Spleen (tissue), 7 donors: ENCODE results near the gene PITPNM1.

Source experiments
- POLR2A ChIP-seq, 3 donors: fragments of 450-650 bp; IDR thresholded peaks; one replicate each; pipeline ENCODE4 v1.5.1; 2017; ENCODE audit warnings: antibody characterized with exemption in 3 of 3, mild to moderate bottlenecking in 1 of 3
- POLR2AphosphoS5 ChIP-seq, 3 donors: sonication (generic); formaldehyde crosslinking; IDR thresholded peaks; one replicate each; pipeline ENCODE4 v1.5.1; 2017; ENCODE audit warnings: antibody characterized with exemption in 3 of 3
- TF ChIP-seq, protein P1 (sequence below), 11 experiments: fragments of 200-600 bp in 7 of 11; fragments of 450-650 bp in 4 of 11; sonication (generic) in 4 of 11; IDR thresholded peaks in 8 of 11; conservative IDR thresholded peaks in 3 of 11; 1 replicate in 7 of 11; 2 replicates in 4 of 11; pipeline versions ENCODE4 v1.4.0 to v1.8.0; 2016 to 2021; ENCODE audit warnings: antibody characterized with exemption in 11 of 11, inconsistent platforms in 4 of 11, mild to moderate bottlenecking in 1 of 11
- donor health status: DM: no; HTN: no; CAD: no; lungs with moderate emphysema.
- donor health status: DM: no; HTN: no; CAD: no.
- donor health status: DM: no; HTN: no; CAD: no.

DNA sequence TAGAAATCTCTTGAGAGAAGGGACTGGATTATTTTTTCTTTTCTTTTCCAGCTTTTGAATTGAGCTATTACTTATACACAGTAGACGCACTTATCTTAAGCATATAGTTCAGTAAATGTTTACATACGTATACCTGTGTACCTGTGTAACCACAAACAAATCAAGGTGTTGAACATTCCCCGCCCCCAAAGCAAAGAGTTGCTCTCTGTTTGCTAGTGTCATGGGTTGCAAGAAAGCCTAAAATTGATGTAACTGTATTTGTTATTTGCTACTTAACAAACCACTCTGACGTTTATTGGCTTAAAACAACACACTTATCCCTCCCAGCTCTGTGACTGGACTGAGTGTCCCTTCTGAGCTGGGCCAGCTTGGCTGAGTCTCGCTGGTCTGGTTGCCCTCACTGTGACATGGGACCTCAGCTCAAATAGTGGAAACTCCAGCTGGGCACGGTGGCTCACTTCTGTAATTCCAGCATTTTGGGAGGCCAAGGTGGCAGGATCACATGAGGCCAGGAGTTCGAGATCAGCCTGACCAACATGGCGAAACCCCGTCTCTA, 43.5 kb upstream of the PITPNM1 start:
- TF ChIP-seq, protein P1, sequence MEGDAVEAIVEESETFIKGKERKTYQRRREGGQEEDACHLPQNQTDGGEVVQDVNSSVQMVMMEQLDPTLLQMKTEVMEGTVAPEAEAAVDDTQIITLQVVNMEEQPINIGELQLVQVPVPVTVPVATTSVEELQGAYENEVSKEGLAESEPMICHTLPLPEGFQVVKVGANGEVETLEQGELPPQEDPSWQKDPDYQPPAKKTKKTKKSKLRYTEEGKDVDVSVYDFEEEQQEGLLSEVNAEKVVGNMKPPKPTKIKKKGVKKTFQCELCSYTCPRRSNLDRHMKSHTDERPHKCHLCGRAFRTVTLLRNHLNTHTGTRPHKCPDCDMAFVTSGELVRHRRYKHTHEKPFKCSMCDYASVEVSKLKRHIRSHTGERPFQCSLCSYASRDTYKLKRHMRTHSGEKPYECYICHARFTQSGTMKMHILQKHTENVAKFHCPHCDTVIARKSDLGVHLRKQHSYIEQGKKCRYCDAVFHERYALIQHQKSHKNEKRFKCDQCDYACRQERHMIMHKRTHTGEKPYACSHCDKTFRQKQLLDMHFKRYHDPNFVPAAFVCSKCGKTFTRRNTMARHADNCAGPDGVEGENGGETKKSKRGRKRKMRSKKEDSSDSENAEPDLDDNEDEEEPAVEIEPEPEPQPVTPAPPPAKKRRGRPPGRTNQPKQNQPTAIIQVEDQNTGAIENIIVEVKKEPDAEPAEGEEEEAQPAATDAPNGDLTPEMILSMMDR (IDR thresholded peaks at IDR 0.05 in 8 of 11, conservative IDR thresholded peaks at IDR 0.05 in 3 of 11): no peak
- TF ChIP-seq POLR2A (IDR thresholded peaks at IDR 0.05) (no peak), POLR2AphosphoS5 (IDR thresholded peaks at IDR 0.05) (no peak)
